ENCODE data around the gene SDC1. TPM values are rescaled to one million over a fixed set of nuclear protein-coding genes. Genes with fewer than 3 reads are reported as not detected.
"Not testable (repeated sequence)": the region's sequence is repeated elsewhere in the genome, so short reads cannot be mapped to it uniquely, and the experiment has no call there.

SDC1 gene
- polyA plus RNA-seq (2013, experiment 1 of 2; ENCODE audit: insufficient read length): 84.0 TPM
- 84.7 TPM for polyA plus RNA-seq (2013, experiment 2 of 2; ENCODE audit: insufficient read length)

GRCh38 chr2:20224716-20225293 is at the start of gene SDC1:
Gene SDC1 (minus strand): TSS chr2:20225130. CDS start chr2:20224867, 263 bp downstream.
- DNase-seq: peak; percentile 65

GRCh38 chr2:20273042-20273441 is 48.1 kb upstream of the SDC1 start:
- DNase-seq: no peak

GRCh38 chr2:20268317-20268716 is 43.4 kb upstream of the SDC1 start:
- DNase-seq: not testable (repeated sequence)

GRCh38 chr2:20267529-20267928 is 42.6 kb upstream of the SDC1 start:
- no peak for DNase-seq

GRCh38 chr2:20264629-20265028 is 39.7 kb upstream of the SDC1 start:
- no peak for DNase-seq

GRCh38 chr2:20257411-20257810 is 32.5 kb upstream of the SDC1 start:
- DNase-seq: no peak

GRCh38 chr2:20254731-20255130 is 29.8 kb upstream of the SDC1 start:
- no peak for DNase-seq

- DNase-seq: no peak
Observed at GRCh38 chr2:20250436-20250835, 25.5 kb upstream of the SDC1 start.

- DNase-seq: no peak
Observed at GRCh38 chr2:20249170-20249569, 24.2 kb upstream of the SDC1 start.

GRCh38 chr2:20247084-20247483 is 22.2 kb upstream of the SDC1 start:
- no peak for DNase-seq

- not testable (repeated sequence) for DNase-seq
Observed at GRCh38 chr2:20243637-20244036, 18.7 kb upstream of the SDC1 start.

- DNase-seq: no peak
Observed at GRCh38 chr2:20242727-20243377, 17.9 kb upstream of the SDC1 start.

GRCh38 chr2:20241973-20242726 is 17.2 kb upstream of the SDC1 start:
- no peak for DNase-seq

GRCh38 chr2:20240291-20240690 is 15.4 kb upstream of the SDC1 start:
- DNase-seq: not testable (repeated sequence)

- no peak for DNase-seq
Observed at GRCh38 chr2:20236496-20236895, 11.6 kb upstream of the SDC1 start.

GRCh38 chr2:20235655-20236305 is 10.8 kb upstream of the SDC1 start:
- no peak for DNase-seq

- DNase-seq: not testable (repeated sequence)
Observed at GRCh38 chr2:20234597-20234996, 9.7 kb upstream of the SDC1 start.

- DNase-seq: no peak
Observed at GRCh38 chr2:20232837-20233207, 7.9 kb upstream of the SDC1 start.

GRCh38 chr2:20231598-20232026 is 6.7 kb upstream of the SDC1 start:
- DNase-seq: peak; percentile 54

GRCh38 chr2:20231159-20231558 is 6.2 kb upstream of the SDC1 start:
- DNase-seq: no peak

- no peak for DNase-seq
Observed at GRCh38 chr2:20230114-20230425, 5.1 kb upstream of the SDC1 start.

GRCh38 chr2:20229322-20230113 is 4.6 kb upstream of the SDC1 start:
- DNase-seq: peak; percentile 78

All from fibroblast of skin of abdomen (primary cell).